Lung (tissue), 12 donors: Measurements from ENCODE around the gene CACNA1I. TPM values are rescaled to one million over a fixed set of nuclear protein-coding genes. Genes with fewer than 3 reads are reported as not detected.

ENCODE experiments used
- ATAC-seq: fragments of 200-7000 bp; cut with Tn5 transposase; one replicate; pipeline ENCODE4 v1.9.1; 2020; ENCODE audit warnings: moderate number of reproducible peaks; ENCODE audit not compliant: insufficient read depth, low FRiP score
- DNase-seq, 3 donors: peaks; one replicate each; pipeline ENCODE4 v3.0.0-alpha.2; 2013 to 2017
- H3K27ac ChIP-seq, 2 donors: one replicate each; pipeline ENCODE4 v1.5.1; 2013; ENCODE audit warnings: mild to moderate bottlenecking in 2 of 2, moderate library complexity in 2 of 2, control low read depth in 1 of 2, inconsistent platforms in 1 of 2, low read depth in 1 of 2, low read length in 1 of 2
- H3K27me3 ChIP-seq, 3 donors: one replicate each; pipeline ENCODE4 v1.5.1; 2013; ENCODE audit warnings: low read length in 2 of 3; ENCODE audit not compliant: control insufficient read depth in 3 of 3, insufficient read depth in 3 of 3
- H3K36me3 ChIP-seq, 4 donors: one replicate each; pipeline ENCODE4 v1.5.1; 2013; ENCODE audit warnings: low read length in 4 of 4, mild to moderate bottlenecking in 1 of 4, moderate library complexity in 1 of 4; ENCODE audit not compliant: control insufficient read depth in 4 of 4, insufficient read depth in 4 of 4
- H3K4me1 ChIP-seq, 5 donors: one replicate each; pipeline ENCODE4 v1.5.1; 2013; ENCODE audit warnings: low read length in 5 of 5, mild to moderate bottlenecking in 2 of 5, moderate library complexity in 1 of 5; ENCODE audit not compliant: control insufficient read depth in 5 of 5, insufficient read depth in 5 of 5
- H3K4me3 ChIP-seq: one replicate; pipeline ENCODE4 v1.5.1; 2013; ENCODE audit warnings: mild to moderate bottlenecking, control low read depth, moderate library complexity
- H3K9ac ChIP-seq, 2 donors: one replicate each; pipeline ENCODE4 v1.5.1; 2013; ENCODE audit warnings: low read length in 2 of 2, control low read depth in 1 of 2; ENCODE audit not compliant: insufficient read depth in 1 of 2
- H3K9me3 ChIP-seq, 4 donors: one replicate each; pipeline ENCODE4 v1.5.1; 2013; ENCODE audit warnings: low read length in 3 of 4, mild to moderate bottlenecking in 1 of 4, moderate library complexity in 1 of 4; ENCODE audit not compliant: control insufficient read depth in 4 of 4, insufficient read depth in 3 of 4
- CTCF ChIP-seq: IDR thresholded peaks from 2 replicates; pipeline ENCODE4 v1.5.1; 2012; ENCODE audit warnings: mild to moderate bottlenecking; ENCODE audit errors: control extremely low read depth, extremely low read depth
- WGBS, 2 donors: extraction: QIAGEN DNeasy Blood & Tissue Kit; methylation state at CpG; one replicate each; pipeline ENCODE4 v1.1.7; 2013; 5-methylcytosine and 5-hydroxymethylcytosine counted together
- polyA plus RNA-seq, 2 donors: library from polyadenylated mRNA; stranded (reverse); fragments of 200-250 nt; gene quantifications; one replicate each; pipeline ENCODE4 v1.2.1, GENCODE V29; 2013
- total RNA-seq, 2 donors: library from RNA; depleted of rRNA in 1 of 2; stranded (reverse); fragments of >200 nt in 1 of 2; gene quantifications; one replicate each; pipeline ENCODE4 v1.2.1, GENCODE V29; 2014 to 2021
- donor health status: control.
- donor health status: control.
- donor health status: Bipolar disorder and iron deficiency.
- donor health status: healthy.
- donor health status: DM: yes; HTN: yes; CAD: no.

CACNA1I gene
- total and polyA plus RNA-seq, 4 donors, result 0.07 to 0.22 (median 0.16) TPM

GRCh38 chr22:39558254-39558727 is 12.3 kb upstream of the CACNA1I start:
- no peaks in the 10 kb centered on the region for H3K9me3 ChIP-seq
- peaks cover 0 to 63% (median 20%) of the 10 kb centered on the region in 3 donors for H3K27me3 ChIP-seq
- H3K27ac ChIP-seq, result no peak overlapping the region
- H3K4me1 ChIP-seq, result peaks cover 0 to 14% (median 7%) of the 10 kb centered on the region in 5 donors
- H3K36me3 ChIP-seq, result no peaks in the 10 kb centered on the region
- WGBS, 2 donors, result 7 to 9% methylated on average over 34 of the region's 34 CpGs
- TF ChIP-seq CTCF, result no peak
- DNase-seq (peak; percentile 40 to 42 (median 41)), ATAC-seq (no peak)
- no peak overlapping the region for H3K9ac ChIP-seq
- no peak overlapping the region for H3K4me3 ChIP-seq

- Histone ChIP-seq H3K9ac (no peak overlapping the region), H3K27ac (no peak overlapping the region), H3K4me1 (peaks cover 0 to 14% (median 7%) of the 10 kb centered on the region in 5 donors), H3K36me3 (no peaks in the 10 kb centered on the region), H3K27me3 (peaks cover 0 to 68% (median 26%) of the 10 kb centered on the region in 3 donors), H3K4me3 (no peak overlapping the region), H3K9me3 (no peaks in the 10 kb centered on the region)
- DNase-seq (no peak), ATAC-seq (no peak)
- 86% methylated on average over 14 of the region's 14 CpGs for WGBS, 2 donors
- no peak for TF ChIP-seq CTCF
Observed at GRCh38 chr22:39558950-39559349, 11.6 kb upstream of the CACNA1I start.

GRCh38 chr22:39559456-39560105 is 11.0 kb upstream of the CACNA1I start:
- Histone ChIP-seq H3K9me3 (no peaks in the 10 kb centered on the region), H3K27me3 (peaks cover 0 to 68% (median 27%) of the 10 kb centered on the region in 3 donors), H3K9ac (no peak overlapping the region), H3K4me1 (peaks cover 0 to 14% (median 7%) of the 10 kb centered on the region in 5 donors), H3K4me3 (no peak overlapping the region), H3K36me3 (no peaks in the 10 kb centered on the region), H3K27ac (no peak overlapping the region)
- ATAC-seq (no peak), DNase-seq (no peak)
- 35 to 45% methylated on average over 11 of the region's 11 CpGs for WGBS, 2 donors
- TF ChIP-seq CTCF, result no peak

GRCh38 chr22:39560127-39560526 is 10.4 kb upstream of the CACNA1I start:
- Histone ChIP-seq H3K36me3 (no peaks in the 10 kb centered on the region), H3K27me3 (peaks cover 0 to 65% (median 27%) of the 10 kb centered on the region in 3 donors), H3K4me1 (peaks cover 0 to 14% (median 7%) of the 10 kb centered on the region in 5 donors), H3K9ac (no peak overlapping the region), H3K4me3 (no peak overlapping the region), H3K27ac (no peak overlapping the region), H3K9me3 (peaks cover 0 to under 1% (median 0%) of the 10 kb centered on the region in 4 donors)
- TF ChIP-seq CTCF, result no peak
- WGBS, 2 donors, result 53 to 61% methylated on average over 6 of the region's 6 CpGs
- no peak for ATAC-seq
- DNase-seq, result no peak
